Activated T-cell treated with anti-CD3 and anti-CD28 coated beads for 1 hour (primary cell): Measurements from ENCODE around the gene LRRC4C.

ENCODE experiments used
- DNase-seq: peaks from one replicate; pipeline ENCODE4 v3.0.0-alpha.2; 2020; ENCODE audit warnings: low read depth

The LRRC4C gene

GRCh38 chr11:41414771-41415440 lies 44.5 kb downstream of the LRRC4C start:
- DNase-seq, result no peak

DNA sequence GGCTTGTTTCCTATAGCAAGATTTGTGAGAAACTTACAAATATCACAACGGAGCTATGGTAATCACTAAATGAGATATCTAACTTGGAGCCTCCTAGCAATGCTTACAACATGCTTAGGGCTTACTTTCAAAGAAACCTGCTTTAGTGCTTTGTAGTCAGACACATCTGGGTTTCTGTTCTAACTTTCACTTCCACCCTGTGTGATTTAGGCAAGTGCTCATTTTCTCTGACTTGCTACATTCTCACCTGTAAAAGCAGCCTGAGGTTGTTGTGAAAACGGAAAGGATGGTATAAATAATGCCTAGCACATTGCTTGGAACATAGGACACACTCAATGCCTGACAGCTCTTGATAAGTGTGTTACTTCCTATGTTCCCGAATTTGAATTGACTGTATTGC lies 45.6 kb downstream of the LRRC4C start:
- no peak for DNase-seq

- no peak for DNase-seq
Measured at GRCh38 chr11:41405812-41406211, 53.6 kb downstream of the LRRC4C start.

DNA sequence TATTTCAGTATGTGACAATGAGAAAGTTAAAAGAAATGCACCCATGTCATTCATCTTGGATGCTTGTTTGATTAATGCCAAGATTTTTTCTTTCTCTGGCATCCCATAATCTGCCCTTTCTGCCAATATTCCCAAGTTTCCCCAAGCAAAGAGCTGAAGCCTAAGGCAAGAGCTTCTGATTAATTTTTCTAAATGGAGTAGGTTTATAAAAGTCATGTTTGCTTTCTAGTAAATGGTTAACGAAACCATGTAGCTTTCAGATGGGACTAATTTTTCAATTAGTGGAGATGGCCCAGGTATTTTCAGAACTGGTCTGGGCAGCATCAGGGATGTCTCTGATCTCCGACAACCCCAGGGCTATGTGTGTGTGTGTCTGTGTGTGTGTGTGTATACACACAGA lies 55.3 kb downstream of the LRRC4C start:
- no peak for DNase-seq

DNA sequence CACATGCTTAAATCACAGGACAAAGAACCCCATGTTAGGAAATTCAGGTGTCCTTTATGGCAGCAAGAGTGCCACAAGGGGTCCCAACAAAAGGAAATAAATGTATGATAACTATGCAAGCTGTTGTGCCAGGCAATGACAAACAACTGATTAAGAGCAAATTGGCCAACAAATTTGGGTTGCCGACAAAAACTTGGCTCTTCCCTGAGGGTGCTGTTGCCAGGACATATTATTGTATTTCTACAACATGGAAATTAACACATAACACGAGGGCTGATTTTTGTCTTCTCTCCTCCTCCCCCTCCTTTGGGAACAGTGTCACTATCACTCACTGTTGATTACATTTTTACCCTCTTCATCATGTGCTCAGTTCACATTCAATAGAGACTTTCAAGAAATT lies 56.0 kb downstream of the LRRC4C start:
- no peak for DNase-seq

DNA sequence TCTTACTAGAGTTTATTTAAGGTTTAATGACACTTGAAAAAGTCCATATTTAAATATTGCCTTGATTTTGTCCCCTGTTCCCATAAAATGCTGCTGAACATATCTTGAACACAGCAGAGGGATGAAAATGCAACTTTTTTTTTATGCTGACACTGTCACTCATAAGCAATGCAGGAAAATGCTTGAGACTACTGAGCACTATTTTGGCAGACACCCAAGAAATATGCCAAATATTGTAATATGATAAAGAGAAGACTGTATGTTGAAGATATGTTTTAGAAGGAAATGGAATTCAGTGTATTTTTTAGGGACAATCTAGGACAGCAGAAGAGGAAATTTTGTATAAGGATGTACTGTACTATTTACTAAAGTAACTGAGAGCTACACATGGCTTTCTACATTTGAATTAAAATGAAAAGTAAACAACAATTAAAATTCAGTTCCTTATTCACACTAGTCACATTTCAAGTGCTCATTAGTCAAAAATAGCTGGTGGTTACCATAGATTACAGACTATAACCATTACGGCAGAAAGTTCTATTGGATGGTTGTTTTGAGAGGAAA lies 58.6 kb downstream of the LRRC4C start:
- no peak for DNase-seq

DNA sequence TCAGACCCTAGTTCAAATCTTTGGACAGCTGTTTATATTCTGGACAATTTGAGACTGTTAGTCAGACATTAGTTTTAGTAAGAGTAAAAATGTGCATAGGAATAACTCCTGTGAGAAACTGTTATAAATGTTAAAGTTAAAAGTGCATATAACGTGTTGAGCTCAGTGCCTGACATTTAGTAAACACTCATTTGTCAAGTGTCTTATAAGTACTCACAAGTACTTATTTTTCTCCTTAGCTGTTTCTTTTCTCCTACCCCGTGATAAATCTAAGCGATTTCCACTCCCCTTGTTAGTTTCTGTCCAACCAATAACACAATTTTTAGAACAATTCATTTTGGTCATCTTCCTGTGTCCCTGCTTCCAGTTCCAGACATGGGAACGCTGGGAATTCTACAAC lies 59.3 kb downstream of the LRRC4C start:
- DNase-seq, result no peak

- no peak for DNase-seq
Measured at GRCh38 chr11:41399323-41399722, 60.1 kb downstream of the LRRC4C start.

GRCh38 chr11:41398175-41398574 lies 61.3 kb downstream of the LRRC4C start:
- DNase-seq, result no peak

DNA sequence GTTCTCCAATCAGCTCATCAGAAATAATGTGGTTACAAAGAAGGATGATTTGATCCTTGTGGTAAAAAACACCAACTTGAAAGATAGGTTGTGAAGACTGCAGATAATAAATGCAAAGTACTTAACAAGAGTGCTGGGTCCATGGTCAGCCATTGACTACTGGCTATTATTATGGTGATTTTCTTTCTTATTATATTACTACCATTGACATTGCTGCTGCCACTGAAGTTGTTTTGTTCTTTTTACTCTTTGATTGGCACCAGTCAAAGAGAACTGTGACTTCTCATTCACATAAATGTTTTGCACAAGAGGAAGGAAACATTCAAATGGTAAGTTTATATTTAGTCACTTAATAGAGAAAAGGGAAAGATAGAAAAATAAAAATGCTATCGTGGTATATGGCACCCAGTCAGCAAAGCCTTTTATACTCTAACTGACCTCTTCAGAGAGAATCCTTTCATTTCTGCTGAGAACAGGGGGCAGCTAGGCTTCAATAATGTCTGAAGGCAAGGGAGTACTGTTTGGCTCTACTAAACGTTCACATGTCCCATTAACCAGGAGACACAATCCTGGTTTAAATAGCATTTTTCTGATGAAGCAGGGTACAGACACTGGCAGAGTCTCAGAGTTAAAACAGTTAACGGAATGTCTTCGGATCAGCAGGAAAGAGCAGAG lies 64.8 kb downstream of the LRRC4C start:
- no peak for DNase-seq

- no peak for DNase-seq
Measured at GRCh38 chr11:41392596-41392995, 66.9 kb downstream of the LRRC4C start.

DNA sequence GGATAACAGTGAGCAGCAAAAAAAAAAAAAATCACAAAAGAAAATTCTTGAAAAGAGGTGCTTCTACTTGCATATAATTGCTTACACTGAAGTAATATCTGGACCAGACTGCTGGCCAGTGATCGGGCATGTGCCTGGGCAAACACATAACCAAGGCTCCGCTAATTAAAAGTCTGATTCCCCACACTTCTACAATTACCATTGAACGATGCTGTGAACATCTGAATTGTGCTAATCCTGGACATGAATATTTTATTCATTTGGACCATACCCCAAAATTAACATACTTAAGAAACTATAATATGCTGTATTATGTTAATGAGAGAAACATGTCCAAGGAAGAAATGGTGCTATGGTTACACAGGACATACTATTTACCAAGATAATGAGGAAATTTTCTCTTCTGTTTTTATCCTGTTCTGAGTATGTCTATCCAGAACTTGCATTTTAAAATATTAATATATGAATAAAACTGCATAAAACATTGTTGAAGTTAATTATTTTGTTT lies 69.8 kb downstream of the LRRC4C start:
- DNase-seq, result no peak

DNA sequence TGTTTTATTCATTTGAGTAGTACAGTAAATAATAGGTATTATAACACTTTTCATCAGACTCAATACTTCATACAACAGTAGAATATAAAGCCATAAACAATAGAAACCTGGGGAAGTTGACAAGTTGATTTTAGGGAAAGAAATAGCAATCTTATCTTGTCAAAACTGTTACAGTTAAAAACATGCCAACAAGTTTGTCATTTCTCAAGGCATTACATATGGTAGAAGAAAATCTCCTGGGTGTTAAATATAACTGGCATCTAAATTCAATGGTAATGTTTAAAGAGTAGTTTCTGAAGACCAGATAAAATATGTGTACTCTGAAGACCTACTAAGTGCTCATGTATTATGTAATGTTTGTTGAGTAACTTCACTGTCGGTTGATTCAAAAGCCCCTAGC lies 75.1 kb downstream of the LRRC4C start:
- no peak for DNase-seq

DNA sequence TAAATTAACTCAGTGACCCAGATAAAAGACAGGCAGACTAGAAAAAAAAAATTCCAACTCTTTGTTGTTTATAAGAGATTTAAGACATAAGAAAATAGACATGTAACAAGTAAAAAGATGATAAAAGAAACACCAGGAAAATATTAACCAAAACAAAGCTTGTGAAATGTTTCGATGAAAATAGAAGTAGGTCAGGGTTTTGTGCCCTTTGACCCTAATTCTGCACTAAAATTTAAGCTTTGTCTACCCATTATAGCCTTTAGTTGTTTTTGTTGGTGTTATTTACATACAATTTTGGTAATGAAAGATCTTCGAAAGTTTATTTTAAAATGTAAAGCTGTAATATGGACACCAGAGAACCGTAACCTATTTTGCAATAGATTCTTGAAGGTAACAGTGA lies 75.7 kb downstream of the LRRC4C start:
- no peak for DNase-seq

DNA sequence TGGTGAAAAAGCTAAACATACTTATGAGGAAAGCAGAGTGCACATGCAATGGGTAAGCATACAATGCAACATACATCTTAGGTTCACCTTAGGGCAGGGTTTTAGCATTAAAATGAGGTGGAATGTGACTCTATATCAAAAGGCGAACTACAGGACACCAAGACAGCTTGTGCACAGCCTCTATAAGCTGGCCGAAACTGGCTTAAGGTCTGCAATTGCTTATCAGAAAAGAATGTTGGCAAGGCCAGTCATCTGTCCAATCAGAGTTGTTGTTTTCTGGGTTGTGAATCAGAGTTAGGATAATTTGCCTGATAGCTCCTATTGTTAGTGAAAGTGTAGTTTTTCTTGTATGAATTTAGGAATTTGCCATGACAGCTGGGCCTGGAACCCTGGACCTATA lies 76.5 kb downstream of the LRRC4C start:
- DNase-seq, result no peak

DNA sequence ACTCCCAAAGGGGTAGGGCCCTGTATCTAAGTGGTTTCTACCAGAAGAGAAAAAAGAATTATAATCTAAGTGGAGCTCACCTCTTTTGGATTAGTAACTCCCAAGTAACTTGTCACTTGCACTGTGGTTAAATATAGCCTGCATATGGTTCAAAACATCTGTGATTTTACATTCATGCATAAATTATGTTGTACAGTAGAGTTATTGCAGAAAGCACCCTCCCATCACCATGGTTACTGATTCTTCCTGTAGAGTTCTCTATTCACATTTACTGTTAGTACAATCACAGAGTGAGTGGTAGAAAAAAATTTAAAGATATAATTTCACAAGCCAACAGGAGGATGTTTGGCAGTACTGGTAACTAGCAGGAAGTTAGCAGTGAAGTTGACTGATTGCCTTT lies 80.4 kb downstream of the LRRC4C start:
- no peak for DNase-seq

DNA sequence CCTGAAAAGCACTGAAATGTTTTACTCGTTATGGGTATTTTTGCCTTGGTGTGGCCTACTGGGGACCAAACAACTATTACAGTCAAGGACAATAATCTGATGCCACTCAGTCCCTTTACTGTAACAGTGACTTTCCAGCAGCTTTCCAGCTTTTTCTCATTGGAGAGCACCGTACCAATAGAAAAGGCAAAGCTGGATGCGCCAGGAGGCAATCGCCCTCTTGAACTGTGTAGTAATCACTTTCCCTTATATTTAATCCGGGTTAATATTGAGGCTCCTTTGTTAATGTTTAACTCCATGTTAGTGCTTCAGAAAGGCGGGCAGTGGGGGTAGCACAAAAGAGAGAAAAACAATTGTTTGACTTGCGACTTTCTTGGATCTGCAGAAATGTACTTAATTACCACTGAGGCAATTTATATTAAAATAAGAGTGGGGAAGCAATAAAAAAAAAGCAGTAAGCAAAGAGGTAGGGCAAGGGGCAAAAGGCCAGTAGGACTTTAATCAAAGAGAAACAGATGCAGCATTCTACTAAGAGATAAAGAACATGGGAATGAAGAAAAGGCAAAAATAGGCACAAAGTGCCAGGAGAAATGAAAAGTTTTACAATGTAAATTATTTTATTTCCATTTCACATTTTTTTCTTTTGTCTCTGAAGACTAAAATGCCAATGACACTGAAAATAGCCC lies 81.6 kb downstream of the LRRC4C start:
- DNase-seq, result no peak

- DNase-seq, result no peak
Measured at GRCh38 chr11:41351825-41352224, 107.6 kb downstream of the LRRC4C start.

GRCh38 chr11:41346042-41346441 lies 113.4 kb downstream of the LRRC4C start:
- DNase-seq, result no peak

GRCh38 chr11:41334007-41334933 lies 125.2 kb downstream of the LRRC4C start:
- no peak for DNase-seq

GRCh38 chr11:41333357-41333756 lies 126.1 kb downstream of the LRRC4C start:
- no peak for DNase-seq

GRCh38 chr11:41328324-41328723 lies 131.1 kb downstream of the LRRC4C start:
- DNase-seq, result no peak
